Measurements from ENCODE around the gene HOXB9. TPM values are rescaled to one million over a fixed set of nuclear protein-coding genes. Genes with fewer than 3 reads are reported as not detected.

The HOXB9 gene
- total and polyA plus RNA-seq, 9 donors = 0.31 to 1.3 (median 0.57) TPM

DNA sequence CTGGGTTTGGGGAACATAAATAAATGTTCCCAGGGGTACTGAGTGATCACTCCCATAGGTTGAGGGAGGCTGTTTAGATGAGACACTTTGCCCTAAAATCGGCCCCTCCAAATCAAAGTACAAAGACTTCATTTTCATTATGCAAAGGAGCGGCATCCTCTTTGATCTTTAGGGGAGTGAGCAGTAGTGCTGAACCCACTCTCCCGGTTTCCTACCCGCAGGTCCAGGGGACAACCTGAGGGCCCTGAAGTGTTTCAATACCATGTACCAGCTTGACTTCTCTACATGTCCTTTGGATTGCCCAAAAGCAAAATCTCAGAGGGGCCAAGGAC is 25.0 kb downstream of the HOXB9 start:
- WGBS (ENCODE audit: insufficient coverage) = 27% methylated on average over 3 of the region's 4 CpGs
- H3K27me3 ChIP-seq (ENCODE audit: control insufficient read depth, insufficient read depth, low read length) = peaks cover 99% of the 10 kb centered on the region

GRCh38 chr17:48600244-48601098 is 25.7 kb downstream of the HOXB9 start:
- no peak overlapping the region for H3K27ac ChIP-seq (ENCODE audit: low read length)
- H3K4me1 ChIP-seq (ENCODE audit: control insufficient read depth, insufficient read depth, low read length) = peaks cover 19% of the 10 kb centered on the region
- 8% methylated on average over 8 of the region's 17 CpGs for WGBS (ENCODE audit: insufficient coverage)
- no peaks in the 10 kb centered on the region for H3K36me3 ChIP-seq (ENCODE audit: control insufficient read depth, insufficient read depth, low read length)
- no peak overlapping the region for H3K4me3 ChIP-seq (ENCODE audit: low read length)
- peaks cover 3% of the 10 kb centered on the region for H3K9me3 ChIP-seq (replicated peaks; ENCODE audit: control insufficient read depth, low read depth, low read length)
- no peak for DNase-seq
- peaks cover 99% of the 10 kb centered on the region for H3K27me3 ChIP-seq (ENCODE audit: control insufficient read depth, insufficient read depth, low read length)

More for the DNA sequence above, 25.0 kb downstream of the HOXB9 start:
- peaks cover 3% of the 10 kb centered on the region for H3K9me3 ChIP-seq (replicated peaks; ENCODE audit: control insufficient read depth, low read depth, low read length)
- DNase-seq = no peak
- H3K4me1 ChIP-seq (ENCODE audit: control insufficient read depth, insufficient read depth, low read length) = peaks cover 19% of the 10 kb centered on the region
- no peak overlapping the region for H3K4me3 ChIP-seq (ENCODE audit: low read length)
- H3K27ac ChIP-seq (ENCODE audit: low read length) = no peak overlapping the region
- no peaks in the 10 kb centered on the region for H3K36me3 ChIP-seq (ENCODE audit: control insufficient read depth, insufficient read depth, low read length)

DNA sequence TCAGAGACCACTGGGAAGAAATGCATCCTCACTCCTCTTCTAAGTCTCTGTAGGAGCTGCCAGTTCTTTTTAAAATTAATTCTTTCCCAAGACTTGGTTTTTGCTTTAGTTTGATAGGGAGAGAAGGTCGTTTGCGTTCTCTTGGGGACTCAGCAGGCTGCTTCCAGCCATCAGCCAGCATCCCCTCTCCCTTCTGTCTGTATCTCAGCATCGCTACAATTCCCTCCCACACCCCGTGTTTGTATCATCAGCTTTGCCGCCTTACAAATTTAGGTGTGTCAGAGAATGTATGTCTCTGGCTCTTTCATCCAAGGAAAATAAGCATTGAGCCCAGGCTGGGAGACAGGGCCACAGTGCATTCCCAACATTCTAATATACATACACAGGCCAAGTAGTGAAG is 26.8 kb downstream of the HOXB9 start:
- H3K4me3 ChIP-seq (ENCODE audit: low read length) = no peak overlapping the region
- H3K9me3 ChIP-seq (replicated peaks; ENCODE audit: control insufficient read depth, low read depth, low read length) = peaks cover 3% of the 10 kb centered on the region
- no CpG with 5 or more reads among the region's 5 CpGs for WGBS (ENCODE audit: insufficient coverage)
- DNase-seq = no peak
- peaks cover 23% of the 10 kb centered on the region for H3K4me1 ChIP-seq (ENCODE audit: control insufficient read depth, insufficient read depth, low read length)
- H3K27me3 ChIP-seq (ENCODE audit: control insufficient read depth, insufficient read depth, low read length) = peaks cover 99% of the 10 kb centered on the region
- no peaks in the 10 kb centered on the region for H3K36me3 ChIP-seq (ENCODE audit: control insufficient read depth, insufficient read depth, low read length)
- H3K27ac ChIP-seq (ENCODE audit: low read length) = no peak overlapping the region

- Histone ChIP-seq H3K36me3 (ENCODE audit: control insufficient read depth, insufficient read depth, low read length) (no peaks in the 10 kb centered on the region), H3K27me3 (ENCODE audit: control insufficient read depth, insufficient read depth, low read length) (peaks cover 99% of the 10 kb centered on the region), H3K27ac (ENCODE audit: low read length) (peak overlapping the region; percentile 10), H3K4me3 (ENCODE audit: low read length) (no peak overlapping the region), H3K9me3 (replicated peaks; ENCODE audit: control insufficient read depth, low read depth, low read length) (peaks cover 3% of the 10 kb centered on the region), H3K4me1 (ENCODE audit: control insufficient read depth, insufficient read depth, low read length) (peaks cover 25% of the 10 kb centered on the region)
- DNase-seq = no peak
- no CpG with 5 or more reads among the region's 7 CpGs for WGBS (ENCODE audit: insufficient coverage)
These were observed 27.4 kb downstream of the HOXB9 start for GRCh38 chr17:48598736-48599135.

- H3K27me3 ChIP-seq (ENCODE audit: control insufficient read depth, insufficient read depth, low read length) = peaks cover 99% of the 10 kb centered on the region
- H3K4me1 ChIP-seq (ENCODE audit: control insufficient read depth, insufficient read depth, low read length) = peaks cover 31% of the 10 kb centered on the region
- no peaks in the 10 kb centered on the region for H3K36me3 ChIP-seq (ENCODE audit: control insufficient read depth, insufficient read depth, low read length)
- peaks cover under 1% of the 10 kb centered on the region for H3K9me3 ChIP-seq (replicated peaks; ENCODE audit: control insufficient read depth, low read depth, low read length)
- peak overlapping the region; percentile 40 for H3K4me3 ChIP-seq (ENCODE audit: low read length)
- DNase-seq = no peak
- WGBS (ENCODE audit: insufficient coverage) = under 1% methylated on average over 42 of the region's 68 CpGs
- peak overlapping the region; percentile 78 for H3K27ac ChIP-seq (ENCODE audit: low read length)
These were observed 28.2 kb downstream of the HOXB9 start for GRCh38 chr17:48597778-48598631.

DNA sequence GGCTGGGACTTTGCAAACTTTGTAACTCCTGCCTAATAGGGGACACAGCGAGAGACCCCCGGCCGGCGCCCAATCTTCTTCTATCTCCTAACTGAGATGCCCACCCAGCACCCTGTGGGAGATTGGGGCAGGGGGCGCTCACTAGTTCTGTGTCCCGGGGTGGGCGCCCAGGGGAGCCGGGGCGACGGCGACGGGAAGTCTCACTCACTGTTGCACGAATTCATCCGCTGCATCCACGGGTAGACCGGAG is 28.7 kb downstream of the HOXB9 start:
- 1% methylated on average over 12 of the region's 16 CpGs for WGBS (ENCODE audit: insufficient coverage)
- DNase-seq = no peak
- H3K4me1 ChIP-seq (ENCODE audit: control insufficient read depth, insufficient read depth, low read length) = peaks cover 34% of the 10 kb centered on the region
- H3K9me3 ChIP-seq (replicated peaks; ENCODE audit: control insufficient read depth, low read depth, low read length) = no peaks in the 10 kb centered on the region
- no peaks in the 10 kb centered on the region for H3K36me3 ChIP-seq (ENCODE audit: control insufficient read depth, insufficient read depth, low read length)
- peaks cover 99% of the 10 kb centered on the region for H3K27me3 ChIP-seq (ENCODE audit: control insufficient read depth, insufficient read depth, low read length)
- H3K4me3 ChIP-seq (ENCODE audit: low read length) = peak overlapping the region; percentile 40
- H3K27ac ChIP-seq (ENCODE audit: low read length) = no peak overlapping the region

DNA sequence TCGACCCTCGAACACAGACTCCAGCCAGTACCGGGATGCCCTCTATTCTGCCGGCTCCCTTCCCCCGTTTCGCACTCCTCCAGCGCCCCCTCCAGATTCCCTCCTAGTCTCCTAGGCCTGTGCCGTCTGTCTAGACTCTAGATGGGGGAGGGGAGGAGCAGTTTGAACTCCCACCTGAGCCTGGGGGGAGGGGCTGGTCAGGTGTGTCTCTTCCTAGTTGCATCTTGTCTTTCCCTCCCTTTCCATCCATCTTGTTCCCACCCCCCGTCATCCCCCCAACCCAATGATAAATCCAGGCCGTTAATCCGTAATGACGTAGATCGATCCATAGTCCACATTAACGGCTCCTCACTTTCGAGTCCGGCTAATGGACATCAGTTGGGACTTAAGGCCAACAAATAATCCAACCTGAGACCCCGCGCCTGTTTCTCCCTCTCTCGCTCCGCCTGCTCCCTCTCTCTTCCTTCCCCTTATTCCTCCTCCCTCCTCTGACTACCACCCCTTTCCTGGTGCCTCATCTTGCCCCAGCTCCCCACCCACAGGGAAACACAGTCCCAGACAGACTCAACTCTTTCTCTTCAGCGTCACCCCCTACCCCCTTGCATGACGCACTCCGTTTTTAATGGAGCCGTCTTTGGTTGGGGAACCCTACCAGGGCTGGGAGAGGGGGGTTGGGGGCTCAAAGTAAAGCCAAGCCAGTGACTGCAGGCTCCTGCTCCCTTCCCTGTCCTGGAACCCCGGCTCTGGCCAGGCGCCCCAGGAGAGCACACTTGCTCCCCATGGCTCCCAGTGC is 29.2 kb downstream of the HOXB9 start:
- WGBS (ENCODE audit: insufficient coverage) = 12% methylated on average over 14 of the region's 26 CpGs
- peaks cover 33% of the 10 kb centered on the region for H3K4me1 ChIP-seq (ENCODE audit: control insufficient read depth, insufficient read depth, low read length)
- peaks cover 99% of the 10 kb centered on the region for H3K27me3 ChIP-seq (ENCODE audit: control insufficient read depth, insufficient read depth, low read length)
- H3K36me3 ChIP-seq (ENCODE audit: control insufficient read depth, insufficient read depth, low read length) = no peaks in the 10 kb centered on the region
- H3K27ac ChIP-seq (ENCODE audit: low read length) = no peak overlapping the region
- no peaks in the 10 kb centered on the region for H3K9me3 ChIP-seq (replicated peaks; ENCODE audit: control insufficient read depth, low read depth, low read length)
- DNase-seq = no peak
- H3K4me3 ChIP-seq (ENCODE audit: low read length) = peak overlapping the region; percentile 40

GRCh38 chr17:48596000-48596734 is 30.0 kb downstream of the HOXB9 start:
- H3K4me3 ChIP-seq (ENCODE audit: low read length) = no peak overlapping the region
- 8% methylated on average over 52 of the region's 54 CpGs for WGBS (ENCODE audit: insufficient coverage)
- H3K27me3 ChIP-seq (ENCODE audit: control insufficient read depth, insufficient read depth, low read length) = peaks cover 99% of the 10 kb centered on the region
- peak overlapping the region; percentile 31 for H3K27ac ChIP-seq (ENCODE audit: low read length)
- peaks cover 28% of the 10 kb centered on the region for H3K4me1 ChIP-seq (ENCODE audit: control insufficient read depth, insufficient read depth, low read length)
- no peaks in the 10 kb centered on the region for H3K36me3 ChIP-seq (ENCODE audit: control insufficient read depth, insufficient read depth, low read length)
- H3K9me3 ChIP-seq (replicated peaks; ENCODE audit: control insufficient read depth, low read depth, low read length) = no peaks in the 10 kb centered on the region
- no peak for DNase-seq

GRCh38 chr17:48595278-48595999 is 30.7 kb downstream of the HOXB9 start:
- H3K9me3 ChIP-seq (replicated peaks; ENCODE audit: control insufficient read depth, low read depth, low read length) = no peaks in the 10 kb centered on the region
- no peak for DNase-seq
- peaks cover 28% of the 10 kb centered on the region for H3K4me1 ChIP-seq (ENCODE audit: control insufficient read depth, insufficient read depth, low read length)
- H3K36me3 ChIP-seq (ENCODE audit: control insufficient read depth, insufficient read depth, low read length) = no peaks in the 10 kb centered on the region
- WGBS (ENCODE audit: insufficient coverage) = 36% methylated on average over 13 of the region's 25 CpGs
- H3K27ac ChIP-seq (ENCODE audit: low read length) = no peak overlapping the region
- peaks cover 99% of the 10 kb centered on the region for H3K27me3 ChIP-seq (ENCODE audit: control insufficient read depth, insufficient read depth, low read length)
- H3K4me3 ChIP-seq (ENCODE audit: low read length) = no peak overlapping the region
